ENCODE data around the gene MRPL48. TPM values are rescaled to one million over a fixed set of nuclear protein-coding genes. Genes with fewer than 3 reads are reported as not detected.

MRPL48 gene
- total RNA-seq, 1 donor from 2014 or later, result 26.5 TPM

- TF ChIP-seq, protein P1, sequence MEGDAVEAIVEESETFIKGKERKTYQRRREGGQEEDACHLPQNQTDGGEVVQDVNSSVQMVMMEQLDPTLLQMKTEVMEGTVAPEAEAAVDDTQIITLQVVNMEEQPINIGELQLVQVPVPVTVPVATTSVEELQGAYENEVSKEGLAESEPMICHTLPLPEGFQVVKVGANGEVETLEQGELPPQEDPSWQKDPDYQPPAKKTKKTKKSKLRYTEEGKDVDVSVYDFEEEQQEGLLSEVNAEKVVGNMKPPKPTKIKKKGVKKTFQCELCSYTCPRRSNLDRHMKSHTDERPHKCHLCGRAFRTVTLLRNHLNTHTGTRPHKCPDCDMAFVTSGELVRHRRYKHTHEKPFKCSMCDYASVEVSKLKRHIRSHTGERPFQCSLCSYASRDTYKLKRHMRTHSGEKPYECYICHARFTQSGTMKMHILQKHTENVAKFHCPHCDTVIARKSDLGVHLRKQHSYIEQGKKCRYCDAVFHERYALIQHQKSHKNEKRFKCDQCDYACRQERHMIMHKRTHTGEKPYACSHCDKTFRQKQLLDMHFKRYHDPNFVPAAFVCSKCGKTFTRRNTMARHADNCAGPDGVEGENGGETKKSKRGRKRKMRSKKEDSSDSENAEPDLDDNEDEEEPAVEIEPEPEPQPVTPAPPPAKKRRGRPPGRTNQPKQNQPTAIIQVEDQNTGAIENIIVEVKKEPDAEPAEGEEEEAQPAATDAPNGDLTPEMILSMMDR (IDR thresholded peaks at IDR 0.05), result no peak
- ATAC-seq (no peak), DNase-seq (no peak)
- Histone ChIP-seq H3K36me3 (no peaks in the 10 kb centered on the region), H3K27ac (no peak overlapping the region), H3K27me3 (ENCODE audit: low read depth) (no peaks in the 10 kb centered on the region), H3K4me1 (peaks cover 70% of the 10 kb centered on the region), H3K4me3 (no peak overlapping the region), H3K9me3 (no peaks in the 10 kb centered on the region)
- intact Hi-C loops (cut with DNase I), result no loop called here
Measured at GRCh38 chr11:73755670-73756069, 32.0 kb upstream of the MRPL48 start.

- no peak overlapping the region for H3K4me3 ChIP-seq
- H3K4me1 ChIP-seq, result peaks cover 52% of the 10 kb centered on the region
- DNase-seq (no peak), ATAC-seq (no peak)
- no peaks in the 10 kb centered on the region for H3K9me3 ChIP-seq
- TF ChIP-seq, protein P1 (IDR thresholded peaks at IDR 0.05), result no peak
- H3K27ac ChIP-seq, result no peak overlapping the region
- intact Hi-C loops (cut with DNase I), result no loop called here
- H3K27me3 ChIP-seq (ENCODE audit: low read depth), result no peaks in the 10 kb centered on the region
- no peaks in the 10 kb centered on the region for H3K36me3 ChIP-seq
Measured at GRCh38 chr11:73757598-73757997, 30.1 kb upstream of the MRPL48 start.

- intact Hi-C loops (cut with DNase I), result no loop called here
- Histone ChIP-seq H3K4me1 (peaks cover 47% of the 10 kb centered on the region), H3K27me3 (ENCODE audit: low read depth) (no peaks in the 10 kb centered on the region), H3K27ac (no peak overlapping the region), H3K9me3 (no peaks in the 10 kb centered on the region), H3K36me3 (no peaks in the 10 kb centered on the region), H3K4me3 (peak overlapping the region; percentile 92)
- DNase-seq (no peak), ATAC-seq (no peak)
- TF ChIP-seq, protein P1 (IDR thresholded peaks at IDR 0.05), result no peak
Measured at GRCh38 chr11:73758451-73758850, 29.2 kb upstream of the MRPL48 start.

DNA sequence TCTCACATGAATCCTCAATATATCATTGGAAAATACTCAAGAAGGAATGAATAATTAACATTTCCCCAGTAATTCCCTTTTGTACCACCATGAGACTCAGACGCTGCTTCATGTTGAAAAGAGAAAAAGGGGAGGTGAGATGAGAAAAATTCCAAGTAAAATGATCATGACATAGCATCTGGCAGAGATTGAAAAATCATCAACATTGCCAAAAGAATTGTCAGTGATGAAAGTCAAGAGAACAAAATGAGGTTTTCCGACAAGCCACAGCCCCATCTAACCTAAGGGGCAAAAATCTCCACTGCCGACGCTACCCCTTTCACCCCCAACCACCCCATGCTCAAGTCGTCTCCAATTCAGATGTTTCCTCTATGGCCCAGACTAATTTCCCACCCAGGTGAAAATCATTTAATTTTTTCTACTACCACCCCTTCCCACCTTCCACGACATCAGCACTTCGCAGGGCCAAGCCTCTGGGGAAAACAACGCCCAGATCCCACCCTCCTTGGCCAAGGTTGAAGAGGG, 28.0 kb upstream of the MRPL48 start:
- Histone ChIP-seq H3K36me3 (no peaks in the 10 kb centered on the region), H3K9me3 (no peaks in the 10 kb centered on the region), H3K27ac (peak overlapping the region; percentile 95), H3K4me1 (peaks cover 34% of the 10 kb centered on the region), H3K27me3 (ENCODE audit: low read depth) (no peaks in the 10 kb centered on the region), H3K4me3 (peak overlapping the region; percentile 92)
- no peak for ATAC-seq
- no peak for DNase-seq
- TF ChIP-seq, protein P1 (IDR thresholded peaks at IDR 0.05), result peak; percentile 25
- intact Hi-C loops (cut with DNase I), result no loop called here

GRCh38 chr11:73760135-73760678, 27.5 kb upstream of the MRPL48 start:
- DNase-seq (peak; percentile 65), ATAC-seq (peak; percentile 49 to 57)
- Histone ChIP-seq H3K36me3 (no peaks in the 10 kb centered on the region), H3K27me3 (ENCODE audit: low read depth) (no peaks in the 10 kb centered on the region), H3K9me3 (no peaks in the 10 kb centered on the region), H3K4me3 (peak overlapping the region; percentile 92), H3K27ac (peak overlapping the region; percentile 95), H3K4me1 (peaks cover 33% of the 10 kb centered on the region)
- TF ChIP-seq, protein P1 (IDR thresholded peaks at IDR 0.05), result no peak
- intact Hi-C loops (cut with DNase I), result no loop called here

All from lower lobe of right lung (tissue), 2 donors.